Hematopoietic multipotent progenitor cell treated with erythropoietin and hydrocortisone succinate and interleukin-3 and kit ligand, for 6 days (in vitro differentiated cells): ENCODE results near the gene BTG3.

Experiments
- DNase-seq: peaks from one replicate; pipeline ENCODE4 v3.0.0-alpha.2; 2015

BTG3 gene, protein sequence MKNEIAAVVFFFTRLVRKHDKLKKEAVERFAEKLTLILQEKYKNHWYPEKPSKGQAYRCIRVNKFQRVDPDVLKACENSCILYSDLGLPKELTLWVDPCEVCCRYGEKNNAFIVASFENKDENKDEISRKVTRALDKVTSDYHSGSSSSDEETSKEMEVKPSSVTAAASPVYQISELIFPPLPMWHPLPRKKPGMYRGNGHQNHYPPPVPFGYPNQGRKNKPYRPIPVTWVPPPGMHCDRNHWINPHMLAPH

DNA sequence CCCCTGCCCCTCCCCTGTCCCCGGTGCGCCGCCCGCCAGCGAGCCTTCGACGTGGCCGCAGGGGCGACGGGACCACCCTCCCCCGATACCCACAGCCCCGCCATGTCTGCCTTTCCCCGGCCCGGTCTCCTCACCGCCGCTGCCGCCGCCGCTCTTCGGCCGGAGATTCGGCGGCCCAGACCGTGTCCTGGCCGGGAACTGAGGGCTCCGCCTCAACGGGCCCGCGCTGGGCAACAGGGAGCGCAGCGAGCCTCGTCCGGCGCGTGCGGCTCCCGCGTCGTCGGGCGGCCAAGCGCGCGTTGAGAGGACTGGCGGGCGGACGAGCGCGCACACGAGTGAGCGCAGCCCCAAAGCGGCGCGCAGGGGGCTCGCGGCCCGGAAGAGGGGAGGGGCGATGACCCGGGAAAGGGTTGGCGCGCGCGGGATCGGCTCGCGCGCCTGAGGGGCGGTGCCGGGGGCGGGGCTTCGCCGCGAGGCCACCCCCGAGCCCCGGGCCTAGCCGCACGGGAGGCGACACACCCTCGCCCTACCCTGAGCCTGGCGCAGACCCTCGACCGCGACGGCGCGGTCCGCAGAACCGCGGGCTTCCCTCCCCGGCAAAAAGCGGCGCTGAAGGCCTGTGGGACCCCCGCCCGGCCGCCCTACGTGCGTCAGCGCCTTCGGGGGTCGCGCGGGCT is at the start of gene BTG3:
TSS of gene BTG3 (minus strand) at position 337 of the 677 bp plus-strand sequence. CDS start 3,757 bp downstream, outside the sequence.
- peak; percentile 90 for DNase-seq

DNA sequence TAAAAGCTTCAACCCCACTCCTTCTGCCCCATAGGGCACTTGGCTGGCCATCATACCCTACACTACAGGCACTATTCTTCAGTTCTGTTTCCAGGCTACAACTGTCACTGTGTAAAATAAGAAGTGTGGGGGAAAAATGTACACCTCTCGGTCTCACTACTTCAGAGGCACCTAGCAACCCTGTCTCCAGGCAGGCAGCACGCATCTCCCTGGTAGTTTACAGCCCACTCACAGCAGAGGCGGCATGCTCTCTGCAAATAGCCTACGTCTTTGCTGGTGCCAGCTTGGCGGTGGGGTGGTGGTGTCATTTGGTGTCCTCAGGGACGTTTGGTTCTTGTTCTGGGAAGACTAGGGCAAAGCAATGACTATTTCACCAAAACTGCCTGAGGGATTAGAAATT is 48.2 kb upstream of the BTG3 start:
- DNase-seq: no peak

DNA sequence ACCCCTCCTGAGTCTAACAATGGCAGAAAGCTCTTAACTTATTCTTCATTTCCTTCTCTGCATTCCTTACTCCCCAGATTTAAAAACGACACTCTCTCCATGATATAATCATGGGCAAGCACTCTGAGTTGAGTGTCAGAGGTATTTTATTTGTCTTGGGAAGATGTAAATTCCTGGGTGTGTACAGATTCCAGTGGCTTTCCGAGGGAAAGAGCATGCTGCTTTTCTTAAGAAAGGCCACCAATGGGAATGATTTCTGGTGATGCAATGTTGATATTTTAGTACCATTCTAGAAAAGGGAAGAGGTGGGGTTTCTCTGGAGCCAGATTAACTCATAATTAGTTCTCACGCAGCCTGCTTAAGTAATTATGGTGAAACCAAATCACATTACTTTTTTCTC is 47.8 kb upstream of the BTG3 start:
- DNase-seq: no peak

- DNase-seq: no peak
These were observed 46.2 kb upstream of the BTG3 start for GRCh38 chr21:17658931-17659330.

GRCh38 chr21:17651526-17651925 is 38.8 kb upstream of the BTG3 start:
- DNase-seq: no peak

DNA sequence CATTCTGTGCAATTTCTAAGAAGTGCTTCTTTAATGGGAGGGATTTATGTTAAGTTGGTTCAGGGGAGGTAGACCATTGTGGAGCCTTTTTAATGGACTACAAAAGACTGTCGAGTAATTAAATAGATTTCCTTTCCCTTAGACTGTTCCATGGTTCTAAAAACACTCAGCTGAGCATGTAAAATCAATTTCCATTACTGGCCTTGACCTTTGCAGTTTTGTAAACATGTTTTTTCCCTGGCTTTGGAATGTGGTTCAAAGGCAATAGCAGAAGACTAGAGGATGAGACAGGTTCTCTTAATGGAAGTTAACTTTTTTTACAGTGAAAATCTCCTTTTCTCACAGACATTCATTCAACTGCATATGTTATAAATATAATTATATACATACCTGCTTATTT is 37.6 kb upstream of the BTG3 start:
- DNase-seq: no peak

DNA sequence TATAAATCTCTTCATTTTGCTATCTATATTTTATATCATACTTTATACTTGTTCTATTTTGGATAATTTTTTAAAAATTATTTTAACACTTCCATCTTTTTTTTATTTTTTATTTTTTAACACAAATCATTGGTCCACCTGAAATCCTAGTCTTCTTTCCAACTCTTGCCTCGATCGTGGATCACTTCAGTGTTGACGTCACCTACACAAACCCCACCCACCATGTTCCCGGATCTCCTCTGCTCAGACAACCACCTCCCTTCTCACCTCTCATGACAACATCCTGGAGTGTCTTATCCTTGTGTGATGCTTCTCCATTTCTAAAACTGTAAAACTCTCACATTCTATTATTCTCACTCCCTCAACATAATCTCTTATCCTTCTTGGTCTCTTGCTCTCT is 34.1 kb upstream of the BTG3 start:
- no peak for DNase-seq

DNA sequence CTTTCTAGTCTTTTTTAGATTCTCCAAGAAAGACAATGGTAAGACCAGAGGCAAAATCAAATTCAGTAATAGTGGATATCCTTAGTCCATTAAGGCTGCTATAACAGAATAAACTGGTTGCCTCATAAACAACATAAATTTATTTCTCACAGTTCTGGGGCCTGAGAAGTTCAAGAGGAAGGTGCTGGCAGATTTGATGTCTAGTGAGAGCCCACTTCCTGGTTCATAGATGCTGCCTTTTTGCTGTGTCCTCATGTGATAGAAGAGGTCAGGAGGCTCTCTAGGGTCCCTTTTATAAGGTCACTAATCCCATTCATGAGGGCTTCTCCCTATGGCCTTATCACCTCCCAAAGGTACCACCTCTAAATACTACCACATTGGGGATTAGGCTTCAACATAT is 31.5 kb upstream of the BTG3 start:
- DNase-seq: no peak

DNA sequence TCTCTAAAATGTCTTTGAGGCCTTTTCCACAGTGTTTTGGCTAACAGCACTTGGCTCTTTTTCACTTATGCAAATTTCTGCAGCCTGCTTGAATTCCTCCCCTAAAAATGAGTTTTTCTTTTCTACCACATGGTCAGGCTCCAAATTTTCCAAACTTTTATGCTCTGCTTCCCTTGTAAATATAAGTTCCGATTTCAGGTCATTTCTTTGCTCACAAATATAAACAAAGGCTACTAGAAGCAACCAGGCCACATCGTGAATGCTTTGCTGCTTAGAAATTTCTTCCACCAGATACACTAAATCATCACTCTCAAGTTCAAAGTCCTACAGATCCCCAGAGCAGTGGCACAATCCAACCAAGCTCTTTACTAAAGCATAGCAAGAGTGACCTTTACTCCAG is 28.1 kb upstream of the BTG3 start:
- no peak for DNase-seq

DNA sequence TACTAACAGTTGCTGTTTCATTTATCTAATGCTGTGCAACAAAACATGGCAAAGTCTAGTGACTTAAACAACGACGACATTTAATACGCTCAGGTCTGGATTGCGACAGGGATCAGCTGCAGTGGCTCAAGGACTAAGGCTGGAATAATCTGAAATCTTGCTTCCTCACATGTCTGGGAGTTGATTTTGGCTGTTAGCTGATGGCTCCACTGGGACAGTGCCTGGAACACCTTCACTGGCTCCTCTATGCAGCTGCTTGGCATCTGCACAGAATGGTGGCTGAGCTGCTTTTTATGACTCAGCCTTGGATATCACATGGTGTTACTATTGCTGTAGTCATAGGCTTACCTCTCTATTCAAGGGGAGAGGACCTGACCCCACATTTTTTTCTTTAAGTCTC is 24.0 kb upstream of the BTG3 start:
- no peak for DNase-seq

DNA sequence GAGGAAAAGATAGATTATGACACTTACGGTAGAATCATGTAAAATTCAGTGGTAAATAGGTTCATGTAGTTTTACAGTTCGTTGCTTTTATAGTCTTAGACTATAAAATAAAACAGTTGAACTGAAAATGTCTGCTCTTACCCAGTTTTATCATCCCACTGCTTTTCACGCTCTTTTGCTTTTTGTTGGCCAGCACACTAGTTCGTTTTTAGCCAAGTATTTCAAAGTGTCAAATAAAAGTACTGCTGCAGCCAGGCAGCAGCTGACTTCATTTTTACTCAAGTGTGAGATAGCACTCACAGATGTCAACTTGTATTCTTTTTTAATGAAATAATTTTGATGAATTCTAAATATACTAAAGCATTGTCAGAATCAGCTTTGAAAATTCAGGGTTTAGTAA is 18.5 kb upstream of the BTG3 start:
- DNase-seq: no peak

- DNase-seq: no peak
These were observed 9.3 kb upstream of the BTG3 start for GRCh38 chr21:17622018-17622417.

- DNase-seq: no peak
These were observed 4.1 kb upstream of the BTG3 start for GRCh38 chr21:17616831-17617230.

DNA sequence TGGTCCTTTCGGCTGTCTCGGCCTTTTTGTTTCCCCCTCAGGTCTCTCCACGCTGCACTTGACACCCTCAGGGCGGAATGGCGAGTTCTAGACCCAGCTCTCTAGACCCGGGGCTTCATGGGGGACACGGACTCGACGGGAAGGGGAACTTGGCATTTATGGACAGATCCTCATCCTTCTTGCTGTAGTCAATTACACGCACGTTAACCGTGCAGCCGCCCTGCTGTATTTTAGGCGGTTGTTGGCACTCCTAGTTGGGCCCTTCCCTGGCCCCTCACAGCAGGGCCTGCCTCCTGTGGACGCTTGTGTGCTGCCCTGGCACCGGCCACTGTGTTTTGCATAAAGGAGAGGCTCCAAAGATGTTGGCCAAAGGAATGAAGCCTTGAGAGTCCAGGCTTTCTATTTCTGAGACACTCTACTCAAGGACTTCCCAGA is 558 bp upstream of the BTG3 start:
- DNase-seq: peak; percentile 34

GRCh38 chr21:17612023-17612564 is 607 bp downstream of the BTG3 start:
- DNase-seq: peak; percentile 47

- peak; percentile 93 for DNase-seq
These were observed 1.2 kb downstream of the BTG3 start for GRCh38 chr21:17611414-17612022.

- peak; percentile 32 for DNase-seq
These were observed 1.8 kb downstream of the BTG3 start for GRCh38 chr21:17610911-17611310.

DNA sequence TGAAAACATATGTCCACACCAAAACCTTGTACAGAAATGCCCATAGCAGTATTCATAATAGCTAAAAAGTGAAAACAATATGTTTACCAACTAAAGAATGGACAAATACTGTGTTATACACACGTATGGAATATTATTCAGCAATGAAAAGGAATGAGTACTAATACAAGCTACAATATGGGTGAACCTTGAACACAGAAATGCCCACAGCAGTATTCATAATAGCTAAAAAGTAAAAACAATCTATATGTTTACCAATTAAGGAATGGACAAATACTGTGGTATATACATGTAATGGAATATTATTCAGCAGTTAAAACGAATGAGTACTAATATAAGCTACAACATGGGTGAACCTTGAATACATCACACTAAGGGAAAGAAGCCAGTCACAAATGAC is 3.0 kb downstream of the BTG3 start:
- no peak for DNase-seq

GRCh38 chr21:17607684-17608083 is 5.0 kb downstream of the BTG3 start:
- DNase-seq: no peak

DNA sequence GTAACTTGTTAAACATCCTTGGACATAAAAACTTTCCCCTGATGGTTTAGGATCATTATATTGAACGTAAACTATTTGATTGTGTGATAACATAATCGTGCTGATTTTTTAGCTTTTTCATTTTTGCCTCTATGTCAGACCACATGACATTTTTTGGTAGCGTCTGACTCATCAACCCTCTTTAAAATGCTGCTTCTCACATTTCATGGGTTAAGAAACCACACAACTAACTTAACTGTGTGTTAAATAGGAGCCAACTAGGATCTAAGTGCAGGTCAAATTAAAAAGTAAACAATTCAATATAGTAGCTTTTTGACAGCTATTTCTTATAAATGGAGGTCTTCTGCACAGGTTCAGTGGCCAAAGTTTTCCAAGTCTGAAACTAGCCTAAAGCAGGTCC is 9.8 kb downstream of the BTG3 start:
- no peak for DNase-seq

- no peak for DNase-seq
These were observed 14.3 kb downstream of the BTG3 start for GRCh38 chr21:17598437-17598836.

- no peak for DNase-seq
These were observed 15.0 kb downstream of the BTG3 start for GRCh38 chr21:17597680-17598079.

- DNase-seq: peak; percentile 6
These were observed 22.3 kb downstream of the BTG3 start for GRCh38 chr21:17590430-17590829.

DNA sequence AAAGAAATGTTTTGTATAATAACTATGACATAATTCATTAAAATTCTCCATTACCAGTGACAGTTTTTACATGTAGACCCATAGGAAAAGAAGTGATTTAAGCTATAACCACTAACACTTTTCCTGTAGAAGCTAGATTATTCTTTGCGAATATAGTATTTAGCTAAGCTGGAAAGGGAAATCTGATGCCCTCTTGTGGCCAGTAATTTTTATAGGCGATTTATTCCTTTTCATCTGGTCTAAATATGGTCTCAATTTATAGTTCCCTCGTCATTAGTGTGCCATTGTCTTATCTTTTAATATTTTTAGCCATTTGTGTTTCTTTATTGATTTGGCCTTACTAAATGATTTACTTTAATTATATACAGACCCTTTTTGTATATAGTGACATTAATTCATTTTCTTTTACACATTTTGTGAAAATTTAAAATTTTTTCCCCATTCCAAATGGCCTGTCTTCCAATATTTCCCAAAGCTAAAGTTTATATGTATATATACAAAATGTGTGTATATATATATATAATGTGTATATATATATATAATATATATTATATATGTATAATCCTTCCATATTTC is 26.7 kb downstream of the BTG3 start:
- DNase-seq: peak; percentile 76
